ENCODE measurements around the gene C22orf42.
"Not testable (repeated sequence)": the region's sequence is repeated elsewhere in the genome, so short reads cannot be mapped to it uniquely, and the experiment has no call there.

- not testable (repeated sequence) for TF ChIP-seq POLR2A, CTCF (IDR thresholded peaks at IDR 0.05)
Observed at GRCh38 chr22:32193346-32193745, 34.2 kb upstream of the C22orf42 start.
